Activated CD8-positive, alpha-beta T cell treated with anti-CD3 and anti-CD28 coated beads for 36 hours (primary cell): Measurements from ENCODE around the gene SYT1. TPM values are rescaled to one million over a fixed set of nuclear protein-coding genes. Genes with fewer than 3 reads are reported as not detected.

Experiments
- ATAC-seq: fragments of 200-7000 bp; cut with Tn5 transposase; one replicate; pipeline ENCODE4 v1.10.0; 2021; ENCODE audit warnings: mild to moderate bottlenecking, moderate library complexity
- CTCF ChIA-PET: fragments of 350-600 bp; sonication (Branson Sonifier 250); formaldehyde crosslinking; loops from one replicate; lab custom pipeline; 2021; ENCODE audit warnings: antibody characterized with exemption; lab: Charles Lee
- POLR2A ChIA-PET: fragments of 350-600 bp; sonication (Branson Sonifier 250); formaldehyde crosslinking; loops from one replicate; lab custom pipeline; 2021; ENCODE audit warnings: antibody characterized with exemption; lab: Charles Lee
- DNase-seq: peaks from one replicate; pipeline ENCODE4 v3.0.0-alpha.2; 2020
- H3K27ac Mint-ChIP-seq: one replicate; pipeline ENCODE4 v1.8.0; 2021; ENCODE audit warnings: mild to moderate bottlenecking, mixed read lengths
- H3K27me3 Mint-ChIP-seq: one replicate; pipeline ENCODE4 v1.8.0; 2021; ENCODE audit warnings: mixed read lengths
- H3K36me3 Mint-ChIP-seq: one replicate; pipeline ENCODE4 v1.8.0; 2021; ENCODE audit warnings: low read depth, mixed read lengths
- H3K4me1 Mint-ChIP-seq: one replicate; pipeline ENCODE4 v1.8.0; 2021; ENCODE audit warnings: low read depth, mixed read lengths
- H3K4me3 Mint-ChIP-seq: one replicate; pipeline ENCODE4 v1.8.0; 2021; ENCODE audit warnings: mild to moderate bottlenecking, moderate library complexity, mixed read lengths
- H3K9me3 Mint-ChIP-seq: one replicate; pipeline ENCODE4 v1.8.0; 2021; ENCODE audit warnings: mixed read lengths
- intact Hi-C: fragments of 100-400 bp; cut with micrococcal nuclease; formaldehyde crosslinking; loops from one replicate; pipeline ENCODE4 v1.10.0; 2022
- total RNA-seq, 2 experiments: library from RNA; stranded (reverse); gene quantifications; one replicate each; pipeline ENCODE4 v1.2.3, GENCODE V29; 2021
- TF ChIP-seq, protein P1 (sequence below): fragments of 200-600 bp; IDR thresholded peaks from one replicate; pipeline ENCODE4 v1.8.0; 2022; ENCODE audit warnings: antibody characterized with exemption, mild to moderate bottlenecking

Gene SYT1
- total RNA-seq, 2 experiments from 2014 or later = not detected

DNA sequence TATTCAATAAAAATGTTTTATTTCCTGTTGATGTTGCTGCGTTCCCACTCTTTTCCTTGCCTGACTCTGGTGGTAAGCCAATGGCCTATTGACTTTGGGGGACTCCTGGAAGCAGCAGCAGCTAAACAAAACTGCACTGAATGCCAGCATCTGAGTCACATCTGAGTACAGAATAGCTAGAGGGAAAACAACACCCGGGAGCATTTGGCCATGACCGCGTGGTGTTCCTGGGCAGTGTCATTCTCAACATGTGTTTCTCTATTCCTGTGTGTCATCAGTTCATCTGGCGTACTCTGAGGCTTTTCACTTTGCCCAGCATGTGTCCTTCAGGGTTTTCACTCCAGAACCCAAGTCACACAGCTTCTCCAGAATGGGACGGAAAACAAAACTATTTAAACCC is 587.4 kb downstream of the SYT1 start:
- no peak overlapping the region for H3K27ac Mint-ChIP-seq
- H3K9me3 Mint-ChIP-seq = no peaks in the 10 kb centered on the region
- TF ChIP-seq, protein P1, sequence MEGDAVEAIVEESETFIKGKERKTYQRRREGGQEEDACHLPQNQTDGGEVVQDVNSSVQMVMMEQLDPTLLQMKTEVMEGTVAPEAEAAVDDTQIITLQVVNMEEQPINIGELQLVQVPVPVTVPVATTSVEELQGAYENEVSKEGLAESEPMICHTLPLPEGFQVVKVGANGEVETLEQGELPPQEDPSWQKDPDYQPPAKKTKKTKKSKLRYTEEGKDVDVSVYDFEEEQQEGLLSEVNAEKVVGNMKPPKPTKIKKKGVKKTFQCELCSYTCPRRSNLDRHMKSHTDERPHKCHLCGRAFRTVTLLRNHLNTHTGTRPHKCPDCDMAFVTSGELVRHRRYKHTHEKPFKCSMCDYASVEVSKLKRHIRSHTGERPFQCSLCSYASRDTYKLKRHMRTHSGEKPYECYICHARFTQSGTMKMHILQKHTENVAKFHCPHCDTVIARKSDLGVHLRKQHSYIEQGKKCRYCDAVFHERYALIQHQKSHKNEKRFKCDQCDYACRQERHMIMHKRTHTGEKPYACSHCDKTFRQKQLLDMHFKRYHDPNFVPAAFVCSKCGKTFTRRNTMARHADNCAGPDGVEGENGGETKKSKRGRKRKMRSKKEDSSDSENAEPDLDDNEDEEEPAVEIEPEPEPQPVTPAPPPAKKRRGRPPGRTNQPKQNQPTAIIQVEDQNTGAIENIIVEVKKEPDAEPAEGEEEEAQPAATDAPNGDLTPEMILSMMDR = no peak
- CTCF ChIA-PET = no interaction called here
- ATAC-seq (no peak), DNase-seq (no peak)
- intact Hi-C loops = no loop called here
- POLR2A ChIA-PET = no interaction called here
- no peak overlapping the region for H3K4me3 Mint-ChIP-seq
- H3K4me1 Mint-ChIP-seq = no peaks in the 10 kb centered on the region
- H3K36me3 Mint-ChIP-seq = no peaks in the 10 kb centered on the region
- H3K27me3 Mint-ChIP-seq = no peaks in the 10 kb centered on the region

DNA sequence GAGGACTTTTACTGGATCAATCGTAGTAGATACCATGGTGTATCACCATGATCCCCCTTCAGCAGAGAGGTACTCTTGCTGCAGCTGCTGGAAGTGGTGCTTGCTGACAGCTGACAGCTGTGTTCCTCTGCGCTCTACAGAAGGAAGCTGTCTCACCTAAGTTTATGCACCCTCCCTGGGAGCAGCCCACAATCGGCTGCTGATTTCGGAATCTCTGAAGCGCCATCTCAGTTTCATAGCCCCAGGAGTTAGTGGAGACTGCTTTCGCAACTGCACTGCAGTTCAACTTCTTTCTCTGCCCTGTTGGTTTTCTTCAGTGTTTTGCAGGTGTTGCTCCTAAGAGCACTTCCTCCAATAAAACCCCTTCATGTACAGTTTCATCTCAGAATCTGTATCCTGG is 588.3 kb downstream of the SYT1 start:
- DNase-seq = no peak
- Mint-ChIP-seq H3K27ac (no peak overlapping the region), H3K9me3 (no peaks in the 10 kb centered on the region), H3K27me3 (no peaks in the 10 kb centered on the region), H3K4me1 (no peaks in the 10 kb centered on the region), H3K4me3 (no peak overlapping the region), H3K36me3 (no peaks in the 10 kb centered on the region)
- TF ChIP-seq, protein P1 = no peak
- CTCF ChIA-PET = no interaction called here
- intact Hi-C loops = no loop called here
- POLR2A ChIA-PET = no interaction called here
- ATAC-seq = no peak

DNA sequence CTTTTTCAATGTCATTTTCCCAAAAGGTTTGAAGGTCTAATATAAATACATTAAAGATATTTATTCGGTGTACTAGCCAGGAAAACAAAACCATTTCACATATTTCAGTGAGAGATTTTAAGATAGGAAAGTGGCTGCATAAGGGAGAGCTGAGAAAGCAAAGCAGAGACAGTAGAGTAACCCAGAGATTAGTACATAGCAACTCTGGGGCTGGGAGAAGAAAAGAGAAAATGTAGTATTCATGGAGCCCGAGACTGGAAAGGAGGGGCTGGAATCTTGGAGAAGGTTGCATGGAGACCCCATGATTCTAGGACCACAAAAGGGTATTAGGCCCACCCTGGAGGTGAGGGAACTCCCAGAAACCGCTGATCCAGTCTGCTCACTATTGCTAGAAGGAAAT is 589.2 kb downstream of the SYT1 start:
- H3K4me1 Mint-ChIP-seq = no peaks in the 10 kb centered on the region
- ATAC-seq (no peak), DNase-seq (no peak)
- ChIA-PET CTCF (no interaction called here), POLR2A (no interaction called here)
- TF ChIP-seq, protein P1 = no peak
- H3K27ac Mint-ChIP-seq = no peak overlapping the region
- no peaks in the 10 kb centered on the region for H3K36me3 Mint-ChIP-seq
- no peaks in the 10 kb centered on the region for H3K27me3 Mint-ChIP-seq
- intact Hi-C loops = no loop called here
- H3K9me3 Mint-ChIP-seq = no peaks in the 10 kb centered on the region
- H3K4me3 Mint-ChIP-seq = no peak overlapping the region

DNA sequence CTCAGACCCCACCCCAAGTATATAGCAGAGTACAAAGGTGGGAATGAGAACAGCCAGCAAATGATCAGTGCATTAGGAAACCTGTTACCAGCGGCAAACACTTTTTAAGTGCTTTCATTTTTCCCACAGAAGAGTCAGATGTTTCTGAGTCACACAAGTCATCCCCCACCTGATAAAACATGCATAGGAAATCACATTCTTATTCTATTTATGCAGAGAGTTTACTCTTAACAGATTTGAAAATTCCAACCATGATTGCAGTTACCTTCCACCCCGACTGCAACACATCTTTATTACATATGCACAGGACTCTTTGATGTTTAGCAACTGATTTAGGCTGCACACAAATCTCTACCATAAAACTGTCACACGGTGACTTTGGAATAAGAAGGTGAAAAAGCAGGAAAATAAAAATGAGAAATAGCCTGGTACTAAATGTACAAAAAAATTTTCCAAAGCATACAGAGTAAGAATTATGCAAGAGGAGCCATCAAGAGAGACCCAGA is 589.8 kb downstream of the SYT1 start:
- Mint-ChIP-seq H3K27me3 (no peaks in the 10 kb centered on the region), H3K27ac (no peak overlapping the region), H3K36me3 (no peaks in the 10 kb centered on the region), H3K4me1 (no peaks in the 10 kb centered on the region), H3K4me3 (no peak overlapping the region), H3K9me3 (no peaks in the 10 kb centered on the region)
- DNase-seq (no peak), ATAC-seq (no peak)
- ChIA-PET POLR2A (no interaction called here), CTCF (no interaction called here)
- TF ChIP-seq, protein P1 = no peak
- intact Hi-C loops = no loop called here

DNA sequence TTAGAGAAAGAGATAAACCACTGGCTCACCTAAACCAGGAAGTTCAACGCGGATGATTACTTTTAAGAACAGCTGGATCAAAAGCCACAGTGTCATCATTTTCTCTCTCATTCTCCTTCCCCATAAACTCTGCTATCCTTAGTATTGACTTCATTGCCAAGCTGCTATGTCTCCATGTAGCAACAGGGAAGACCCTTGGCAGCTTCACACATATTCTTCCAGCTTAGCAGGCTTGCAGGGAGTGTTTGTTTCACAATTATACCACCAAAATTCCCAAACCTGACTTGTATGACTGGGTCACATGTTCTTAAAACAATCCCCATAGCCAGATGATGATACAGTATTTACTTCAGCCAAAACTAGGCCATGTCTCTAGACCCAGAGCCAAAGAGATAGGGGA is 590.7 kb downstream of the SYT1 start:
- H3K4me1 Mint-ChIP-seq = no peaks in the 10 kb centered on the region
- peaks cover 3% of the 10 kb centered on the region for H3K9me3 Mint-ChIP-seq
- no peaks in the 10 kb centered on the region for H3K36me3 Mint-ChIP-seq
- CTCF ChIA-PET = no interaction called here
- H3K27me3 Mint-ChIP-seq = no peaks in the 10 kb centered on the region
- TF ChIP-seq, protein P1 = no peak
- no peak overlapping the region for H3K4me3 Mint-ChIP-seq
- DNase-seq (no peak), ATAC-seq (no peak)
- no peak overlapping the region for H3K27ac Mint-ChIP-seq
- POLR2A ChIA-PET = no interaction called here
- intact Hi-C loops = no loop called here
